Stimulated activated naive CD8-positive, alpha-beta T cell treated with anti-CD3 and anti-CD28 coated beads, Interleukin-15, Interleukin-2, amounts not matched to agents 100 ng/mL and 50 ng/mL, for 24 hours (primary cell): ENCODE measurements around the gene RELA.

Experiments
- H3K27ac Mint-ChIP-seq: one replicate; pipeline ENCODE4 v1.8.0; 2021; ENCODE audit warnings: mild to moderate bottlenecking, mixed read lengths
- H3K27me3 Mint-ChIP-seq: one replicate; pipeline ENCODE4 v1.8.0; 2021; ENCODE audit warnings: mixed read lengths
- H3K36me3 Mint-ChIP-seq: one replicate; pipeline ENCODE4 v1.8.0; 2021; ENCODE audit warnings: low read depth, mixed read lengths
- H3K4me1 Mint-ChIP-seq: one replicate; pipeline ENCODE4 v1.8.0; 2021; ENCODE audit warnings: low read depth, mixed read lengths
- H3K4me3 Mint-ChIP-seq: one replicate; pipeline ENCODE4 v1.8.0; 2021; ENCODE audit warnings: mild to moderate bottlenecking, mixed read lengths
- H3K9me3 Mint-ChIP-seq: one replicate; pipeline ENCODE4 v1.8.0; 2021; ENCODE audit warnings: mixed read lengths

Gene RELA

DNA sequence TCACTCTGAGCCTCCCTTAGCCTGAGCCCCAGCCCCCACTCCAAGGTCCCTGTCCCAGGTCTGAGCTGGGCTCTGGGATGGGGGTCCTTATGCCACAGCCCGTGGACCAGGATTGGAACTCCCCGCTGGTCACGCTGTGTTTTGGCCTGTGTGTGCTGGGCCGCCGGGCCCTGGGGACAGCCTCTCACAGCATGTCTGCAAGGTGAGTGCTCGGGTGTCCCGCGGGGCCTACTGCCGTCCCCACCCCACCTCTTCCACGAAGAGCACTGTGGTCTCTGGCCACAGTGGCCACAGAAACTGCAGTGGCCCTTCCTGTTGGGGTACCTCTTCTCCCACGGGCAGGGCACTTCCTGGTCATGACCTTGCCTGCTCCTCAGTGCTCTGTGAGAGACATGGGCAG, 28.3 kb downstream of the RELA start:
- H3K36me3 Mint-ChIP-seq: peaks cover 10% of the 10 kb centered on the region
- no peak overlapping the region for H3K27ac Mint-ChIP-seq
- H3K4me1 Mint-ChIP-seq: peaks cover 25% of the 10 kb centered on the region
- no peaks in the 10 kb centered on the region for H3K9me3 Mint-ChIP-seq
- H3K27me3 Mint-ChIP-seq: no peaks in the 10 kb centered on the region
- no peak overlapping the region for H3K4me3 Mint-ChIP-seq

DNA sequence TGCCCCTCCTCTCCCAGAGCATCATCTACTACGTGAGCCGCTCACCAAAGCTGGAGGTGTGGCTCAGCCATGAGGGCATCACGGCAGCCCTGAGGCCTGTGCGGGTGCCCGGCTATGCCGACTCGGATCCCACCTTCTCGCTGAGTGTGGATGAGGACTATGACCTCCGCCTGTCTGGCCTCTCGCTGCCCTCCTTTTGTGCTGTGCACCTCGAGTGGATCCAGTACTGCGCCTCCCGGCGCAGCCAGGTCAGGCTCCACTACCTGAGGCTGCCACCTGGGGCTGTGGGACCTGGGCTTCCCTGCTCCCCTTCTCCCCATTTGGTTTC, 28.6 kb downstream of the RELA start:
- peaks cover 13% of the 10 kb centered on the region for H3K36me3 Mint-ChIP-seq
- no peak overlapping the region for H3K27ac Mint-ChIP-seq
- H3K4me1 Mint-ChIP-seq: peaks cover 21% of the 10 kb centered on the region
- H3K27me3 Mint-ChIP-seq: no peaks in the 10 kb centered on the region
- no peak overlapping the region for H3K4me3 Mint-ChIP-seq
- H3K9me3 Mint-ChIP-seq: no peaks in the 10 kb centered on the region

DNA sequence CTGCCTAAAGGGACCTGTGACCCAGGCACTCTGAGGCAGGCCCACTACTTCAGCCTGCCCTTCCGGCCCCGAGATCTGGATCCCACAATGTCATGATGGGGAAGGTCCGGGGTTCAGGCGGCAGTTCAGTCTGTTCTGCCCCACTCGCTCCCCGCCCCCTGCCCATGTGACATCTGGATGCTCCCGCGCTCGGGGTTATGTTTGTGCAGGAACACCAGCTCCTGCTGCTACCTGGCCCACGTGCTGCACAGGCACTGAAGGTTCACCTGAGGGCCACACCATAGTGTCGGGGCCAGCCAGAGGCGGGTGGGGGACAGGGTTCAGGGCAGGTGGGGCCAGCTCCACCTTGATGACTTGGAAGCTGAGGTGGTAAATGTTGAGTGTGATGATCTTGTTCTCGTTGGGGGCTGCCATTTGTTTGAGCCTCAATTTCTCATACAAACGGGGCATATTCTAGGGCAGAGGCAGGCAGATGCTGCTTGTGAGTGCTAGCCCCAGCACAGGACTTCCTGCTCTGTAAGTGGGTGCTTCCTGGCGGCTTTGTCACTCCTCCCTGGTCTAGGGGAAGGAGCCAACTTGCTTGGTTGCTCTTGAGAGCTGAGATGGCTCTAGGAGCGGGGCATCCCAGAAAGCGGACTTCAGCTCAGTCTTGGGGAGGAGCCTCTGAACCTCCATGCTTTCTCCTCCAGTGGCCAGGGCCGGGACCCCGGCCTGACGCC, 29.2 kb downstream of the RELA start:
- no peaks in the 10 kb centered on the region for H3K9me3 Mint-ChIP-seq
- no peak overlapping the region for H3K4me3 Mint-ChIP-seq
- no peaks in the 10 kb centered on the region for H3K27me3 Mint-ChIP-seq
- H3K27ac Mint-ChIP-seq: no peak overlapping the region
- H3K4me1 Mint-ChIP-seq: peaks cover 16% of the 10 kb centered on the region
- peaks cover 13% of the 10 kb centered on the region for H3K36me3 Mint-ChIP-seq

GRCh38 chr11:65630215-65630614, 32.5 kb downstream of the RELA start:
- Mint-ChIP-seq H3K4me1 (peaks cover 10% of the 10 kb centered on the region), H3K4me3 (no peak overlapping the region), H3K9me3 (no peaks in the 10 kb centered on the region), H3K36me3 (peaks cover 21% of the 10 kb centered on the region), H3K27ac (no peak overlapping the region), H3K27me3 (no peaks in the 10 kb centered on the region)

GRCh38 chr11:65629579-65629978, 33.1 kb downstream of the RELA start:
- H3K4me3 Mint-ChIP-seq: no peak overlapping the region
- H3K27me3 Mint-ChIP-seq: no peaks in the 10 kb centered on the region
- no peaks in the 10 kb centered on the region for H3K9me3 Mint-ChIP-seq
- peaks cover 10% of the 10 kb centered on the region for H3K4me1 Mint-ChIP-seq
- H3K27ac Mint-ChIP-seq: no peak overlapping the region
- H3K36me3 Mint-ChIP-seq: peaks cover 21% of the 10 kb centered on the region

DNA sequence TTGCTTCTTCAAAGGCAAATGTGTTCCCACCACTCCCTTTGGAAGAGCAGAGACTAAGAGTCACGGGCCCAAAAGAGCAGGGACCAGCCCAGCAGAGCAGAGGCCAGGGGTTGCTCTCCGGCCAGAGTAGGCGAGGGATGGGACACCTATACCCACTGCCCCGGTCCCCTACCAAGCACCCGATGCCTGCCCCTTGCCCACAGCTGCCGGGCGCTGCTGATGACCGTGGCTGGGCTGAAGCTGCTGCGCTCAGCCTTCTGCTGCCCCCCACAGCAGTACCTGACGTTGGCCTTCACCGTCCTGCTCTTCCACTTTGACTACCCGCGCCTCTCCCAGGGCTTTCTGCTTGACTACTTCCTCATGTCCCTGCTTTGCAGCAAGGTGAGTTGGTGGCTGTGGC, 35.5 kb downstream of the RELA start:
- Mint-ChIP-seq H3K4me3 (no peak overlapping the region), H3K4me1 (peaks cover 7% of the 10 kb centered on the region), H3K9me3 (no peaks in the 10 kb centered on the region), H3K36me3 (peaks cover 35% of the 10 kb centered on the region), H3K27me3 (no peaks in the 10 kb centered on the region), H3K27ac (no peak overlapping the region)

DNA sequence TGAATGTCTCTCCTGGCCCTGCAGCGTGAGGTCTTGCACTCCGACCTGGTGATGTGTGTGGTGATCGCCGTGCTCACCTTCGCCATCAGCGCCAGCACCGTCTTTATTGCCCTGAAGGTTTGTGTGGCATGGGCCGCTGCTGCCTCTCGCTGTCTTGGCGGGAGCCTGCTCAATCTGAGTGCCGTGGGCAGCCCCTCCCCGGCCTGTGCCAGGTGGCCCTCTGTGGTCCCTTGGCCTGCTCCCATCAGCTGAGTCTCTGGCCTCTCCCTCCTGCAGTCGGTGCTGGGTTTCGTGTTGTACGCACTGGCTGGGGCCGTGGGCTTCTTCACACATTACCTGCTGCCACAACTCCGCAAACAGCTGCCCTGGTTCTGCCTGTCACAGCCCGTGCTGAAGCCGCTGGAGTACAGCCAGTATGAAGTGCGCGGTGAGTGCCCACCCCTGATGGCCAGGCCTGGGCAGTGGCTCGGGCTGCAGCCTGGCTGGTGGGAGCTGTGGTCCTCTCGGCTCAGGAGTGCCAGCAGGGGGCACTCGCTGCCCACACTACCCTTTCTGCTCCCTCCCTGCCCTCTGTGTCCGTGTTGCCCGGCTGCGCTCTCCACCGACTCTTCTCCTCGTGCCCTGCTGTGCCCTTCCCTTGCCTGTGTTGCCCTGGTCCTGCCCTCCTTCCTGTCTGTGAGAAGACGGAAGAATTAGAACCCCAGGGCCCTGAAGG, 36.9 kb downstream of the RELA start:
- H3K4me1 Mint-ChIP-seq: peaks cover 10% of the 10 kb centered on the region
- no peaks in the 10 kb centered on the region for H3K9me3 Mint-ChIP-seq
- peak overlapping the region; percentile 70 for H3K27ac Mint-ChIP-seq
- H3K36me3 Mint-ChIP-seq: peaks cover 46% of the 10 kb centered on the region
- peak overlapping the region; percentile 20 for H3K4me3 Mint-ChIP-seq
- no peaks in the 10 kb centered on the region for H3K27me3 Mint-ChIP-seq

GRCh38 chr11:65624931-65625627, 37.6 kb downstream of the RELA start:
- no peaks in the 10 kb centered on the region for H3K9me3 Mint-ChIP-seq

GRCh38 chr11:65623852-65624616, 38.7 kb downstream of the RELA start:
- Mint-ChIP-seq H3K4me1 (peaks cover 10% of the 10 kb centered on the region), H3K27me3 (no peaks in the 10 kb centered on the region), H3K36me3 (peaks cover 49% of the 10 kb centered on the region), H3K9me3 (no peaks in the 10 kb centered on the region), H3K4me3 (no peak overlapping the region), H3K27ac (no peak overlapping the region)

More at GRCh38 chr11:65624931-65625627, 37.6 kb downstream of the RELA start:
- Mint-ChIP-seq H3K4me3 (no peak overlapping the region), H3K36me3 (peaks cover 46% of the 10 kb centered on the region), H3K27me3 (no peaks in the 10 kb centered on the region), H3K4me1 (peaks cover 10% of the 10 kb centered on the region), H3K27ac (no peak overlapping the region)

DNA sequence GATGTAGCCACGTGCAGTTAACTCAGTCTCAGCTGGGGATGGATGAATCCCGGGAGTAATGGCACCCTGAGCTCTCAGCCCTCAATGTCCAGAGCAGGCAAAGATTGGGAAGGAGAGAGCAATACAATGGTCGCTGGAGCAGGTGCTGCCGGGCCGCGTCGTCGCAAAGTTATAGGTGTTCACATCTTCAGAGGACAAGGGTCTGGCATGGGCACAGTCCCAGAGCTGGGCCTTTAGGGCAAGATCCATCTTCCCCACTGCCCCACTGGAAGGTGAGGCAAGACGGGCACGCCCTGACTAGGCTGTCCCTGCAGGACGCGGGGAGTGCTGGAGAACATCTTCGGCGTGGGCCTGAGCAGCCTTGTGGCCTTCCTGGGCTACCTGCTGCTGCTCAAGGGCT, 39.5 kb downstream of the RELA start:
- Mint-ChIP-seq H3K36me3 (peaks cover 49% of the 10 kb centered on the region), H3K4me1 (peaks cover 10% of the 10 kb centered on the region), H3K9me3 (no peaks in the 10 kb centered on the region), H3K4me3 (no peak overlapping the region), H3K27me3 (no peaks in the 10 kb centered on the region), H3K27ac (no peak overlapping the region)

- Mint-ChIP-seq H3K9me3 (no peaks in the 10 kb centered on the region), H3K27me3 (no peaks in the 10 kb centered on the region), H3K4me1 (peaks cover 19% of the 10 kb centered on the region), H3K4me3 (no peak overlapping the region), H3K36me3 (peaks cover 53% of the 10 kb centered on the region), H3K27ac (no peak overlapping the region)
Observed at GRCh38 chr11:65622011-65622410, 40.7 kb downstream of the RELA start.

GRCh38 chr11:65621460-65621859, 41.3 kb downstream of the RELA start:
- Mint-ChIP-seq H3K36me3 (peaks cover 57% of the 10 kb centered on the region), H3K4me3 (no peak overlapping the region), H3K27me3 (no peaks in the 10 kb centered on the region), H3K27ac (no peak overlapping the region), H3K9me3 (no peaks in the 10 kb centered on the region), H3K4me1 (peaks cover 25% of the 10 kb centered on the region)

GRCh38 chr11:65620666-65621065, 42.0 kb downstream of the RELA start:
- H3K4me3 Mint-ChIP-seq: no peak overlapping the region
- peaks cover 23% of the 10 kb centered on the region for H3K4me1 Mint-ChIP-seq
- H3K36me3 Mint-ChIP-seq: peaks cover 52% of the 10 kb centered on the region
- no peaks in the 10 kb centered on the region for H3K27me3 Mint-ChIP-seq
- H3K9me3 Mint-ChIP-seq: no peaks in the 10 kb centered on the region
- no peak overlapping the region for H3K27ac Mint-ChIP-seq

DNA sequence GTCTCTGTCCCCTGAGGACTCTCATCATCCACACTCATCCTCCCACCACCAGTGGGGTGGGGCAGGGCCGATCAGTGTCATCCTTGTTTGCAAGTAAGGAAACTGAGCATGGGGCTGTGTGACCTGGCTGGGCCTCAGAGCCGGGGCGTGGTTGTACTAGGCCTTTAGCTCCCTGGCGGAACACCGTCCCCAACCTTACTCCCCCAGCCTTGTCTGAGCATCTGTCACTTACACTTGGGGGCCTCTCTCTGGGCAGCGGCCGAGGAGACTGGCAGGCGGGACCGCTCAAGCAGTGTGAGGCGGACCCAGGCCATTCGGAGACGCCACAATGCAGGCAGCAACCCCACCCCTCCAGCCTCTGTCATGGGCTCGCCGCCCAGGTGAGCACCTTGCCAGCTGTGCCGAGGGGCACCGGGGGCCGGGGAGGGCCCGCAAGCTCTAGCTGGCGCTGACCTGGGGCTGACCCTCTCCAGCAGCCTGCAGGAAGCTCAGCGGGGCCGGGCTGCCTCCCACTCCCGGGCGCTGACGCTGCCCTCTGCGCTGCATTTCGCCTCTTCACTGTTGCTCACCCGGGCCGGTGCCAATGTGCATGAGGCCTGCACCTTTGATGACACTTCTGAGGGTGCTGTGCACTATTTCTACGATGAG, 43.3 kb downstream of the RELA start:
- no peak overlapping the region for H3K27ac Mint-ChIP-seq
- no peaks in the 10 kb centered on the region for H3K9me3 Mint-ChIP-seq
- H3K27me3 Mint-ChIP-seq: no peaks in the 10 kb centered on the region
- H3K36me3 Mint-ChIP-seq: peaks cover 50% of the 10 kb centered on the region
- H3K4me3 Mint-ChIP-seq: no peak overlapping the region
- peaks cover 27% of the 10 kb centered on the region for H3K4me1 Mint-ChIP-seq
